Measurements from ENCODE around the gene MPPED2.

DNA sequence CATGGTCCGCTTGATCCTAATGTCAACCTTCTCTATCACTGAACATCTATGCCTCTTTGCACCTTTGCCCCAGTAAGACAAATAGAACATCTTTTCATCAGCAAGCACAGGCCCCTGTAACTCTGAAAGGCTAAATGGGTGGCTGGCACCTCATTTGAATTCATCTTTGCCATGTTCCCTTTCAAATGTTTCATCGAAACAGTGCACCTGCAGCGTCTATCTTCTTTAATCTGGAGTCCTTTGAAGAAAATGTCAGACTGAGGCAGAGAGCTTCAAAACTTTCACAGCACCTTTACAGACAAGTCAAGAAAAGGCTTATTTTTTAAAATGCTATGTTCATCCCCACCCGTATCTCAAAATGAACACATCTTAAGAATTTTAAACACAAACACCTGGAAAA, 3.4 kb downstream of the MPPED2 start:
- TF ChIP-seq, protein P1, sequence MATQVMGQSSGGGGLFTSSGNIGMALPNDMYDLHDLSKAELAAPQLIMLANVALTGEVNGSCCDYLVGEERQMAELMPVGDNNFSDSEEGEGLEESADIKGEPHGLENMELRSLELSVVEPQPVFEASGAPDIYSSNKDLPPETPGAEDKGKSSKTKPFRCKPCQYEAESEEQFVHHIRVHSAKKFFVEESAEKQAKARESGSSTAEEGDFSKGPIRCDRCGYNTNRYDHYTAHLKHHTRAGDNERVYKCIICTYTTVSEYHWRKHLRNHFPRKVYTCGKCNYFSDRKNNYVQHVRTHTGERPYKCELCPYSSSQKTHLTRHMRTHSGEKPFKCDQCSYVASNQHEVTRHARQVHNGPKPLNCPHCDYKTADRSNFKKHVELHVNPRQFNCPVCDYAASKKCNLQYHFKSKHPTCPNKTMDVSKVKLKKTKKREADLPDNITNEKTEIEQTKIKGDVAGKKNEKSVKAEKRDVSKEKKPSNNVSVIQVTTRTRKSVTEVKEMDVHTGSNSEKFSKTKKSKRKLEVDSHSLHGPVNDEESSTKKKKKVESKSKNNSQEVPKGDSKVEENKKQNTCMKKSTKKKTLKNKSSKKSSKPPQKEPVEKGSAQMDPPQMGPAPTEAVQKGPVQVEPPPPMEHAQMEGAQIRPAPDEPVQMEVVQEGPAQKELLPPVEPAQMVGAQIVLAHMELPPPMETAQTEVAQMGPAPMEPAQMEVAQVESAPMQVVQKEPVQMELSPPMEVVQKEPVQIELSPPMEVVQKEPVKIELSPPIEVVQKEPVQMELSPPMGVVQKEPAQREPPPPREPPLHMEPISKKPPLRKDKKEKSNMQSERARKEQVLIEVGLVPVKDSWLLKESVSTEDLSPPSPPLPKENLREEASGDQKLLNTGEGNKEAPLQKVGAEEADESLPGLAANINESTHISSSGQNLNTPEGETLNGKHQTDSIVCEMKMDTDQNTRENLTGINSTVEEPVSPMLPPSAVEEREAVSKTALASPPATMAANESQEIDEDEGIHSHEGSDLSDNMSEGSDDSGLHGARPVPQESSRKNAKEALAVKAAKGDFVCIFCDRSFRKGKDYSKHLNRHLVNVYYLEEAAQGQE (IDR thresholded peaks at IDR 0.05; ENCODE audit: insufficient read depth in 1 of 2, low read depth in 2 of 2, low read length in 2 of 2): no peak
- no peak for TF ChIP-seq POLR2AphosphoS5 (IDR thresholded peaks at IDR 0.05; ENCODE audit: low read depth, low read length)
- TF ChIP-seq TAF1 (IDR thresholded peaks at IDR 0.05; ENCODE audit: borderline replicate concordance, insufficient read depth, low read length): no peak

All from PFSK-1 (cell line).